Fibroblast of lung (primary cell): ENCODE data around the gene FMN1. TPM values are rescaled to one million over a fixed set of nuclear protein-coding genes. Genes with fewer than 3 reads are reported as not detected.

Experiments used
- DNase-seq, 2 donors: peaks; one replicate each; pipeline versions ENCODE4 v3.0.0 to v3.0.0-alpha.2; 2010; ENCODE audit warnings: low read depth in 2 of 2
- H2AFZ ChIP-seq: 2 replicates; pipeline ENCODE4 v1.5.1; 2012; ENCODE audit warnings: low read length, control low read depth, inconsistent platforms
- H3K27ac ChIP-seq: 2 replicates; pipeline ENCODE4 v1.5.1; 2011; ENCODE audit warnings: low read length, control low read depth; ENCODE audit not compliant: insufficient read depth
- H3K27me3 ChIP-seq: 2 replicates; pipeline ENCODE4 v1.5.1; 2011; ENCODE audit warnings: mild to moderate bottlenecking, low read length; ENCODE audit not compliant: control insufficient read depth, insufficient read depth
- H3K36me3 ChIP-seq: 2 replicates; pipeline ENCODE4 v1.5.1; 2011; ENCODE audit warnings: low read length; ENCODE audit not compliant: control insufficient read depth, insufficient read depth
- H3K4me1 ChIP-seq: 2 replicates; pipeline ENCODE4 v1.5.1; 2011; ENCODE audit warnings: low read length; ENCODE audit not compliant: control insufficient read depth, insufficient read depth; ENCODE audit errors: extremely low read depth
- H3K4me2 ChIP-seq: 2 replicates; pipeline ENCODE4 v1.5.1; 2011; ENCODE audit warnings: low read length, control low read depth; ENCODE audit not compliant: insufficient read depth; ENCODE audit errors: extremely low read depth
- H3K4me3 ChIP-seq, 4 experiments: fragments of 200-600 bp in 1 of 4; sonication (generic) in 1 of 4; replicated peaks in 1 of 4; 2 replicates each; pipeline ENCODE4 v1.5.1; 2011 to 2016; ENCODE audit warnings: low read length in 4 of 4, low read depth in 3 of 4, mild to moderate bottlenecking in 3 of 4, control low read depth in 2 of 4, inconsistent platforms in 1 of 4, mixed read lengths in 1 of 4; ENCODE audit not compliant: insufficient read depth in 1 of 4; ENCODE audit errors: control extremely low read depth in 1 of 4
- H3K79me2 ChIP-seq: 2 replicates; pipeline ENCODE4 v1.5.1; 2012; ENCODE audit warnings: mild to moderate bottlenecking, low read length, inconsistent platforms; ENCODE audit not compliant: control insufficient read depth, insufficient read depth
- H3K9ac ChIP-seq: 2 replicates; pipeline ENCODE4 v1.5.1; 2011; ENCODE audit warnings: mild to moderate bottlenecking, low read length, control low read depth; ENCODE audit not compliant: insufficient read depth
- H3K9me3 ChIP-seq: 2 replicates; pipeline ENCODE4 v1.5.1; 2012; ENCODE audit warnings: low read depth, low read length; ENCODE audit not compliant: control insufficient read depth, insufficient read depth
- H4K20me1 ChIP-seq: 2 replicates; pipeline ENCODE4 v1.5.1; 2011; ENCODE audit warnings: low read length; ENCODE audit not compliant: control insufficient read depth, insufficient read depth; ENCODE audit errors: extremely low read depth
- CTCF ChIP-seq, 2 donors: IDR thresholded peaks in 1 of 2; conservative IDR thresholded peaks in 1 of 2; 1 replicate in 1 of 2; 2 replicates in 1 of 2; pipeline ENCODE4 v1.5.1; 2011 to 2012; ENCODE audit warnings: low read length in 2 of 2, control low read depth in 1 of 2, inconsistent platforms in 1 of 2, low read depth in 1 of 2, mild to moderate bottlenecking in 1 of 2
- EZH2 ChIP-seq: IDR thresholded peaks from 2 replicates; pipeline ENCODE4 v1.5.1; 2012; ENCODE audit warnings: low read length, control low read depth, mild to moderate bottlenecking; ENCODE audit errors: missing control alignments
- polyA plus RNA-seq, 2 donors: library from polyadenylated mRNA; depleted of rRNA in 1 of 2; stranded (reverse) in 1 of 2; unstranded in 1 of 2; fragments of >200 nt; gene quantifications; 2 replicates each; pipeline ENCODE4 v1.2.1, GENCODE V29; 2011 to 2012; ENCODE audit warnings: missing spikeins in 1 of 2
- total RNA-seq: library from RNA; depleted of rRNA; stranded (reverse); fragments of >200 nt; gene quantifications from 2 replicates; pipeline ENCODE4 v1.2.1, GENCODE V29; 2014

Gene FMN1
- total and polyA plus RNA-seq, 2 donors (not counting 1 experiment from before 2014, with no cell fraction given): 7.5 to 43.8 TPM

- Histone ChIP-seq H2AFZ (no peak overlapping the region), H3K4me1 (no peaks in the 10 kb centered on the region), H3K9me3 (no peaks in the 10 kb centered on the region), H3K27me3 (no peaks in the 10 kb centered on the region), H3K4me2 (no peak overlapping the region), H3K79me2 (no peaks in the 10 kb centered on the region), H3K9ac (no peak overlapping the region), H3K4me3 (no peak overlapping the region), H3K36me3 (no peaks in the 10 kb centered on the region), H4K20me1 (no peaks in the 10 kb centered on the region), H3K27ac (no peak overlapping the region)
- no peak for DNase-seq
- TF ChIP-seq EZH2: no peak
- TF ChIP-seq CTCF (conservative IDR thresholded peaks at IDR 0.05 in 1 of 2, IDR thresholded peaks at IDR 0.05 in 1 of 2; ENCODE audit: low read depth in 1 of 2, low read length in 2 of 2): no peak
These were observed 33.8 kb downstream of the FMN1 start for GRCh38 chr15:33160581-33161165.

- H3K79me2 ChIP-seq: no peaks in the 10 kb centered on the region
- H3K27ac ChIP-seq: no peak overlapping the region
- no peak for DNase-seq
- no peak for TF ChIP-seq CTCF (conservative IDR thresholded peaks at IDR 0.05 in 1 of 2, IDR thresholded peaks at IDR 0.05 in 1 of 2; ENCODE audit: low read depth in 1 of 2, low read length in 2 of 2)
- no peak for TF ChIP-seq EZH2
- H4K20me1 ChIP-seq: no peaks in the 10 kb centered on the region
- H3K4me1 ChIP-seq: no peaks in the 10 kb centered on the region
- no peaks in the 10 kb centered on the region for H3K27me3 ChIP-seq
- no peak overlapping the region for H3K9ac ChIP-seq
- no peak overlapping the region for H2AFZ ChIP-seq
- no peaks in the 10 kb centered on the region for H3K36me3 ChIP-seq
- no peak overlapping the region for H3K4me3 ChIP-seq
- no peak overlapping the region for H3K4me2 ChIP-seq
- no peaks in the 10 kb centered on the region for H3K9me3 ChIP-seq
These were observed 34.6 kb downstream of the FMN1 start for GRCh38 chr15:33159726-33160453.

GRCh38 chr15:33158366-33158765 lies 36.1 kb downstream of the FMN1 start:
- Histone ChIP-seq H3K9me3 (no peaks in the 10 kb centered on the region), H3K79me2 (no peaks in the 10 kb centered on the region), H3K4me3 (no peak overlapping the region), H4K20me1 (no peaks in the 10 kb centered on the region), H3K27ac (no peak overlapping the region), H3K4me1 (no peaks in the 10 kb centered on the region), H3K27me3 (no peaks in the 10 kb centered on the region), H2AFZ (no peak overlapping the region), H3K36me3 (no peaks in the 10 kb centered on the region), H3K4me2 (no peak overlapping the region), H3K9ac (no peak overlapping the region)
- DNase-seq: no peak
- TF ChIP-seq EZH2: no peak
- no peak for TF ChIP-seq CTCF (conservative IDR thresholded peaks at IDR 0.05 in 1 of 2, IDR thresholded peaks at IDR 0.05 in 1 of 2; ENCODE audit: low read depth in 1 of 2, low read length in 2 of 2)
